ENCODE data around the gene SCYGR5. TPM values are rescaled to one million over a fixed set of nuclear protein-coding genes. Genes with fewer than 3 reads are reported as not detected.

Gene SCYGR5
- total RNA-seq, 1 experiment from 2014 or later = not detected

- Histone ChIP-seq H3K56ac (ENCODE audit: insufficient read length, low read depth, low read length) (no peak overlapping the region), H3K4ac (ENCODE audit: low read depth, low read length) (no peak overlapping the region), H3K23ac (ENCODE audit: insufficient read length, low read depth, low read length) (no peak overlapping the region), H3K79me1 (ENCODE audit: insufficient read depth, low read depth, low read length, poor library complexity, severe bottlenecking) (no peaks in the 10 kb centered on the region), H2AFZ (ENCODE audit: low read length) (no peak overlapping the region), H3K9ac (ENCODE audit: extremely low read depth, insufficient read length, low read length) (no peak overlapping the region), H3K4me1 (ENCODE audit: insufficient read depth, low read length) (no peaks in the 10 kb centered on the region; the same call in 1 of the 2 replicates), H3K9me3 (ENCODE audit: control insufficient read depth, low read depth, low read length) (no peaks in the 10 kb centered on the region), H3K14ac (ENCODE audit: insufficient read depth, low read length) (no peak overlapping the region), H2BK120ac (ENCODE audit: low read depth, low read length, poor library complexity, severe bottlenecking) (no peak overlapping the region), H4K8ac (replicated peaks; ENCODE audit: insufficient read length, low read depth, low read length) (no peak overlapping the region), H3T11ph (ENCODE audit: low read length) (no peak overlapping the region), H3K4me2 (ENCODE audit: insufficient read depth, insufficient read length, low read length) (no peak overlapping the region), H2BK15ac (ENCODE audit: low read depth, low read length) (no peak overlapping the region), H4K20me1 (ENCODE audit: control insufficient read depth, insufficient read depth, insufficient read length) (no peaks in the 10 kb centered on the region), H2AK5ac (ENCODE audit: insufficient read length, low read length) (no peak overlapping the region), H4K91ac (ENCODE audit: insufficient read length, low read depth, low read length) (no peak overlapping the region), H3K27me3 (ENCODE audit: insufficient read depth, low read length) (no peaks in the 10 kb centered on the region), H2BK12ac (ENCODE audit: insufficient read length, low read depth, low read length) (no peak overlapping the region), H2BK20ac (ENCODE audit: low read depth, low read length, poor library complexity, severe bottlenecking) (no peak overlapping the region), H3K79me2 (ENCODE audit: insufficient read depth, low read length) (no peaks in the 10 kb centered on the region), H3K27ac (ENCODE audit: insufficient read length, low read depth, low read length) (no peak overlapping the region), H2BK5ac (ENCODE audit: insufficient read length, low read length) (no peak overlapping the region), H4K5ac (ENCODE audit: insufficient read length, low read depth, low read length) (no peak overlapping the region), H3K23me2 (ENCODE audit: insufficient read length, low read depth, low read length, poor library complexity, severe bottlenecking) (no peaks in the 10 kb centered on the region), H3K18ac (ENCODE audit: insufficient read length, low read depth, low read length) (no peak overlapping the region)
- H3K4me1 Mint-ChIP-seq = no peaks in the 10 kb centered on the region
- no peak for DNase-seq
- no peak overlapping the region for H3K27ac Mint-ChIP-seq
- no peak for TF ChIP-seq CTCF (conservative IDR thresholded peaks at IDR 0.05)
- H3K27me3 Mint-ChIP-seq (ENCODE audit: low read depth) = no peaks in the 10 kb centered on the region; the same call in 1 of the 2 replicates
- H3K36me3 Mint-ChIP-seq (ENCODE audit: insufficient read depth in 1 of 3, low read depth in 3 of 3) = no peaks in the 10 kb centered on the region
- no peaks in the 10 kb centered on the region for H3K9me3 Mint-ChIP-seq
- WGBS (ENCODE audit: extremely low coverage, insufficient read length, low lambda C conversion rate) = no CpG with 5 or more reads among the region's 3 CpGs
- no peak overlapping the region for H3K4me3 Mint-ChIP-seq
These were observed 36.3 kb upstream of the SCYGR5 start for GRCh38 chr2:227630322-227630721.

Data from H9 (cell line).